Ramos (cell line): ENCODE results near the gene TOX3.

ENCODE experiments used
- in situ Hi-C: fragments of 300-500 bp; cut with MboI; formaldehyde crosslinking; loops from one replicate; pipeline ENCODE4 v1.14.3; 2022; ENCODE audit warnings: low sequenced_read_pairs; ENCODE audit not compliant: unreplicated experiment

The TOX3 gene

GRCh38 chr16:52496051-52496876, 50.7 kb downstream of the TOX3 start:
- in situ Hi-C loops: no loop called here

DNA sequence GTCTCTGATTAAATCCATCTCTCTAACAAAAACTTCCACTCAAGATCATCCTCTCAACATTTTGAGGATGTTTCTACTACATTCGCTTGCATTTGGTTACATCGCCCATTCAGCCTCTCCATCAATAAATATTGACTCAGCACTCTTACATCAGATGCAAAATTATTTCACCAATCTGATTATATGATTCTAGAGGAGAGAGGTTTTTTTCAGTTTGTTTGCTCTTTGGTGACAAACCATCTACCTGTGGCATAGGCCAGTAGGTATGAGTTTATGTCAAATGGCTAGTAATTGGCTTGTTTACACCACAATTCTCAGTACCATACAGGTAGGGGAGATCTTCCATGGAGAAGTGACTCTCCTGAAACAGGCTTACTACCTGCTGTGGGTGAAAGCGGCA, 52.3 kb downstream of the TOX3 start:
- in situ Hi-C loops: no loop called here

DNA sequence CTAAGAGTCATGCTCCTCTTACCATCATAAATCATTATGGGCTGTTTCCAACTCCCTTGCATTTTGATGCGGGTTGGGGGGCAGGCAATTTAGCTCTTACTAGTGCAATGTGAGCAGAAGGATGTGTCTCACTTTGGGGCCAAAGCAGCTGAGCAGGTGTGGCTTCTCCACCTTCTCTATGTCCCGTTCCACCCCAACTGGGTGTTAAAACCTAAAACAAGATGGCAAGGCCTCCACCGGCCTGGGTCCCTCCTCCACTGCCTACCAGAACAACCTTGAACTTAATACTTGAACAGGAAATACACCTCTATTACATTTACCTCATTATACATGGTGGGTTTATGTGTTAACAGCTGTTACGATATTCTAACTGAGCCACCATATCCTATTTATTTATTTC, 52.8 kb downstream of the TOX3 start:
- in situ Hi-C loops: no loop called here

- in situ Hi-C loops: no loop called here
These were observed 54.1 kb downstream of the TOX3 start for GRCh38 chr16:52492789-52493357.

- in situ Hi-C loops: no loop called here
These were observed 55.7 kb downstream of the TOX3 start for GRCh38 chr16:52491216-52491615.

GRCh38 chr16:52489894-52490293, 57.0 kb downstream of the TOX3 start:
- in situ Hi-C loops: no loop called here

DNA sequence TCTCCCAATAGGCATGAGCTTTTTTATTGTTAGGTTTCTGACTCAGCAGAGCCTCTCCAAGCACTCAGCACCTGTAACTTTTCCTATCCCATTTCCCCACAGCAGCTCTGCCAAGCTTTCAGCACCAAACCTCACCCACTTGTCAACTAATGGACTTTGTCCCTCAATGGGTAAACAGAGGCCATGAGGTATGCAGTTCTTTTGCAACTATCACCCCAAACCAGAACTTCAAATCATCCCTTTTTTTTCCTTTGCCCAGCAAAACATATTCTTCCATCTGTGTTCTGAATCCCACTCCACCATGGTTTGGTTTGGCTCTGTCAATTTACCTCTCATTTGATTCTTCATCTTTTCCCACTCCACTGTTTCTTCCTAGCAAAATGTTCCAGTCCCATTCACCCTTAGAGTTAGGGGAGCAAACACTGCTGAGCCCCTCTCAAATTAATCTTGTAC, 58.1 kb downstream of the TOX3 start:
- in situ Hi-C loops: no loop called here

DNA sequence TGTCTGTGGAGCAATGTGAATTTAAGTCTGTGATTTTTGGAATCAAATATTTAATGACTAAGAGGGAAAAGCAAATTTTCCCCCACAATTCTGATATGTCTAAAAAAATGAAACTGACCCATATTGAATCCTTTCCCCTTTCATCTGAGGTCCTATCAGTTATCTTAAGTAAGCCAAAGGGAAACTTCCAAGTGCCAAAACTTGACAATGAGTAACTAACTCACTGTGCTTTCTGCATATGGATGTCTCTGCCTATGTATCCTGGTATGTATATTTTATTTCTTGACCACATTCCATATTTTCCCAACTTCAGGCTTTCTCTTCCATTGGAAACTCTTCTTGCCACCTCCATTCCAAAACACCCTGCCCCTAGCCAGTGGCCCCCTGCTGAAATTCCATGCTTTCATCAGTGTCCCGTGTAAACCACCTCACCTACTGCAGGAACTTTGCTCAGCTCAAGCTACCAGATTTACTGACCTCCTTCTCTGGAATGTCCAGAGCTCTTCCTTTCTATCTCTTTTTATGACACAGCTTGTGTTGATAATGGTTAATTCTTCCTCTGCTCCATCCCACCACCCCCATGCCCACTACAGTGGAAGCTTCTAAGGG, 59.0 kb downstream of the TOX3 start:
- in situ Hi-C loops: no loop called here

- in situ Hi-C loops: no loop called here
These were observed 66.7 kb downstream of the TOX3 start for GRCh38 chr16:52480237-52480636.

- in situ Hi-C loops: no loop called here
These were observed 70.8 kb downstream of the TOX3 start for GRCh38 chr16:52476111-52476510.

- in situ Hi-C loops: no loop called here
These were observed 72.3 kb downstream of the TOX3 start for GRCh38 chr16:52474679-52475078.

- in situ Hi-C loops: no loop called here
These were observed 73.8 kb downstream of the TOX3 start for GRCh38 chr16:52473096-52473495.

DNA sequence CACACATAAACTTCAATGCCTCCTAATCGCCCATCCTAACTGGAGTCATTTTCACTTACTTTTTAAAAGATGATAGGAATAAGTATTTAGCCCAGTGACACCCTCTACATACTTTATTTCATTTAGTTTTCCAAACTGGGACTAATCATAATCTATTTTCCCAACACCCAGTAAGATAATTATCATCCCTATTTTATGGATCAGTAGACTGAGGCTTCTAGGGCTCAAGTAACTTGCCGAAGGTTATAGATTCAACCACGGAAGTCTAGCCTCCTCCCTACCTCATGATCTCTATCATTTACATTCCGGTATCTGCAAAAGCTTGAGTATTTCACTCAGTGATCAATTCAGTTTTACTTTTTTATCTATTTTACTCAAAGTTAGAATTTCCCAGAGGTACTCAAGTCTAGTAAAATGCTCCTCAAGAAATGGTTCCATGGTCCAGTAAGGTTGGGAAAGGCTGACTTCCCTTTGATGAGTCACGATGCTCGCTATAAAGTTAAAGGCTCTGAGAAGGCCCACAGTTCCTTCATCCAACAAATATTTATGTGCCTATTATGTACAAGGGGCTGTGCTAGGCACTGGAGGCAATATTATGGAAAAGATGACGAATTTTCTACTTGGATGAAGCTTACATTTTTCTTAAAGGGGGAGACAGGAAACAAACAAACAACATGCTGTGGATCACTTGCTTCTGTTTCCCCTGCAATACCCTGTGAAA, 75.1 kb downstream of the TOX3 start:
- in situ Hi-C loops: no loop called here

DNA sequence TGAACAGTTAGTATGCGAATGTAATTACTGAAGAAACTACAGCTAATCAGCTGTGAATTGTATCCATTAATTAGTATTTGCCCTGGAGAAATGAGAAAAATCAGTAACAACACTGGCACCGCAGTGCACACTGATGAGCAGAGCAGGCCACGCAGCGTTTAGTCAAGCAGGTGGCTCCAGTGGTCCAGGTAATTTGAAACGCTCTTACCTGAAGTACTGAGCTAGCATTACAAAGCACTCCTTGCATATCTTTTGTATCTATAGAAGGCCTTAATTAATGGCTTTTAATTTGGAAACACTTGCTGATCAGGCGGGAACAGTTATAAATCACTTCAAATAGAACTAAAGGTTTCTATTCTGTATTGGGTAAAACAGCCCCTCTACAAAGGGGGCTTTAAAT, 76.4 kb downstream of the TOX3 start:
- in situ Hi-C loops: no loop called here

DNA sequence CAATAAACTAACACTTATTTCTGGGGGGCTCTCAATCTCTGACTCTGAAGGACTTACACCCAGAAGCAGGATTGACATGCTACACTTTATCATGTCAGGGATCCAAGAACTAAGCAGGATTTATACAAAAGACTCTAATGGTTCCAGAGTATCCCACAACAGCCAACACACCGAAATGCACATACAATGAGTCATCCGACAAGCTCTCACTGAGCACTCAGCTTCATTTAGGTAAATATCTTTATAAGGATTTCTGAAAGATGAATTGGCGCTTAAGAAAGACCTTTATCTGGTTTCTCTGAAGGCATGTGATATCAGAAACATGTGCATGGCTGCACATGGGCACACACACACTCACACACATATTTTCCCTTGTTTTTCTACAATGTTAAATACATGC, 77.2 kb downstream of the TOX3 start:
- in situ Hi-C loops: no loop called here

GRCh38 chr16:52469091-52469490, 77.9 kb downstream of the TOX3 start:
- in situ Hi-C loops: no loop called here

DNA sequence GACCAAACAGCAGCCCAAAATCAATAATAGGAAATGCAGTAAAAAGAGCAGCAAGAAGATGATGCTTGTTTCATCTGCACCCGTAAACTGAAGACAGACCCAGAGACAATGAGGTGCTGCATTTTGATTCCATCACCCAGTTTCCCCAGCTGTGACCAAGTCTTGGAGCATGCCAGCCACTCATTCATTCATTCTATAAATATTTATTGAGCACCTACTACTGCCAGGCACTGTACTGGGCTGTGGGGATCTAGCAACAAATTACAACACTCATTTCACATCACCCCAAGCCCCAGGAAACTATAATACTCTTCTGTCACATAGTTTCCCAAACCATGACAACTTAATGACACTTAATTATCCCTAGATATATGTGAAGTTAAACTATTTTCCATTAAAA, 79.2 kb downstream of the TOX3 start:
- in situ Hi-C loops: no loop called here

GRCh38 chr16:52466994-52467393, 79.9 kb downstream of the TOX3 start:
- in situ Hi-C loops: no loop called here

- in situ Hi-C loops: no loop called here
These were observed 81.2 kb downstream of the TOX3 start for GRCh38 chr16:52465711-52466267.

DNA sequence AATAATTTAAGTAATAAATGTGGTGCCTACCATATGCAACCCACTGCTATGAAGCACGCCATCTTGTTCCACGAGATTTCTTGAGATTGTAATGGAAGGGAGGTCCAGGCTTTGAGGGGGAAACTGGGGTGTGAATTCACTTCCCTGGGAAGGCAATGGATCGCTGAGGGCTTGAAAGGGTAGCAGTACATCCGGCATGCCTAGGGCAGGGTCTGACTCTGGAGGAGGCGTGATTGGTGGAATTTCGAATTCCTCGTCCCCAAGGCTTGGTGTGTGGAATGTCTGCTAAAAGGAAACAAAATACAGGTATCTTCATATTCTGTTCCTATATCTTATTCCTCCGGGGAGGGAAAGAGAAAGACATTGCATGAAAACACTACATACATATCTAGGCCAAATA, 83.0 kb downstream of the TOX3 start:
- in situ Hi-C loops: no loop called here

- in situ Hi-C loops: no loop called here
These were observed 84.1 kb downstream of the TOX3 start for GRCh38 chr16:52462816-52463215.
